Measurements from ENCODE around the gene RAB8A.
"Not testable (repeated sequence)": the region's sequence is repeated elsewhere in the genome, so short reads cannot be mapped to it uniquely, and the experiment has no call there.

Gene RAB8A

DNA sequence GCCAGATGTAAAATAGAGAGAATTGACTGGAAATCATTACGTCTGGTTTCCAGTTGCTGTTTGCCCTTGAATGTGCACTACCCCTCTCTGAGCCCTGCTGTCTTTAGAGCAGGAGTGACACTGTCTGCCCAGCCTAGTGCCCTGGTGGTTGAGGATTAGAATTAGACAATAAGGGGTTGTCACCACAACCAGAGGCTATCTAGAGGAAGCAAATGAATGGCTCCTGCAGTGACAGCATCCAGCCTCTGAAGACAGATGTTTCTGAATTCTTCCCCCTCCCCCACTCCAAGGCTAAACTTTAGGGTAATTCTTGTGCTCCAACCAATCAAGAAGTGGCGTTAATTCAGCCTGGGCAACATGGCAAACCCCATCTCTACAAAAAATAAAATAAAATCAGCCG lies 2.0 kb downstream of the RAB8A start:
- DNase-seq (ENCODE audit: extremely low read depth, low read depth): no peak
- no peak overlapping the region for H3K4me3 ChIP-seq (replicated peaks; ENCODE audit: low read depth, low read length)
- no peak for TF ChIP-seq CTCF (IDR thresholded peaks at IDR 0.05; ENCODE audit: low read depth, low read length, missing control alignments)

GRCh38 chr19:16115301-16116039 lies 3.8 kb downstream of the RAB8A start:
- DNase-seq (ENCODE audit: extremely low read depth, low read depth): no peak
- H3K4me3 ChIP-seq (replicated peaks; ENCODE audit: low read depth, low read length): no peak overlapping the region
- no peak for TF ChIP-seq CTCF (IDR thresholded peaks at IDR 0.05; ENCODE audit: low read depth, low read length, missing control alignments)

GRCh38 chr19:16116067-16116466 lies 4.4 kb downstream of the RAB8A start:
- no peak overlapping the region for H3K4me3 ChIP-seq (replicated peaks; ENCODE audit: low read depth, low read length)
- no peak for TF ChIP-seq CTCF (IDR thresholded peaks at IDR 0.05; ENCODE audit: low read depth, low read length, missing control alignments)
- no peak for DNase-seq (ENCODE audit: extremely low read depth, low read depth)

DNA sequence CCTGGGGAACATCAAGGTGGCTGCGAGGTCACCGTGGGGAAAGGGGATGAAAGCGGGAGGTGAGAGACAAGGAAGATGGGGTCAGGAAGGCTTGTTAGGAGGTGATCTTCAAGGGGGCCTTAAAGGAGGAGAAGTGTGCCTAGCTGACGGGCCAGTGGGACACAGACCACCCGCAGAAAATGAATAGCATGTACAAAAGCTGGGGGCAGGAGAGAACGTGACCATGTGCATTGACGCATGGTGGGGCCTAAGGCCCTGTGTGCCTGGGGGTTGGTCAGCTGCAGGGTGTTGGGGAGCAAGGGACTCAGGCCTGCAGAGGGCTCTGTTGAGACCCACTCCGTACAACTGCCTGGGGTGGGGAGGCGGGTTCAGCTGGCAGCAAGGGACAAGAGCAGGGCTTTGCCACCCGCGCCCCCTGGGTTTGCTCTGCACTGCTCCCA lies 5.9 kb downstream of the RAB8A start:
- no peak for DNase-seq (ENCODE audit: extremely low read depth, low read depth)
- no peak overlapping the region for H3K4me3 ChIP-seq (replicated peaks; ENCODE audit: low read depth, low read length)
- TF ChIP-seq CTCF (IDR thresholded peaks at IDR 0.05; ENCODE audit: low read depth, low read length, missing control alignments): no peak

DNA sequence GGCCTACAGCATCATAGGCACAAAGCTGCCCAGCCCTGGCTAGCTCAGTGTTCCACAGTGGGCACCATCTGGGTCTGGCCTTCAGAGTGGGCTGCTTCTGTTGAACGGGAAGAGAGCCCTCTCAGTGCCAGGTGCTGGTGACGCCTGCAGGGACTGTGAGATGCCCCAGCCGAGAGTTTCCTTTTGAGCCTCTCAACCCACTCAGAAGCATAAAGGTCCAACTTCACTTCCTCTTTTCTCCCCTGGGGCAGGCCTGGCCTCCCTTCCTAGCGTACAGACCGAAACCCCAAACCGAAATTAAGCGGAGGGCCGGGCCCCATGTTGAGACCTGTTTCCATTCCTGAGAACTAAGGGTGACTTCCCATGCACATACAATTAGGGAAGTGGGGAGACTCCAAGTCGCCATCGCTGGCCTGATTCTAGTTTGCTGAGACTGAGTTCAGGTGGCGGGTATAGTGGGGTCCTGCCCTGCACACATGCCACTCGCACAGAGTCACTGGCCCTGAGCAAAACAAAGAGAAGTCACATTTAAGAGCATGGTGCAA lies 6.9 kb downstream of the RAB8A start:
- DNase-seq (ENCODE audit: extremely low read depth, low read depth): no peak
- H3K4me3 ChIP-seq (replicated peaks; ENCODE audit: low read depth, low read length): no peak overlapping the region
- no peak for TF ChIP-seq CTCF (IDR thresholded peaks at IDR 0.05; ENCODE audit: low read depth, low read length, missing control alignments)

- DNase-seq (ENCODE audit: extremely low read depth, low read depth): not testable (repeated sequence)
These were observed 7.6 kb downstream of the RAB8A start for GRCh38 chr19:16119075-16119857.

GRCh38 chr19:16121141-16121540 lies 9.5 kb downstream of the RAB8A start:
- H3K4me3 ChIP-seq (replicated peaks; ENCODE audit: low read depth, low read length): no peak overlapping the region
- DNase-seq (ENCODE audit: extremely low read depth, low read depth): no peak
- no peak for TF ChIP-seq CTCF (IDR thresholded peaks at IDR 0.05; ENCODE audit: low read depth, low read length, missing control alignments)

More at GRCh38 chr19:16119075-16119857, 7.6 kb downstream of the RAB8A start:
- not testable (repeated sequence) for H3K4me3 ChIP-seq (replicated peaks; ENCODE audit: low read depth, low read length)

Data from HFF-Myc (cell line).